HG02938 (cell line): ENCODE data around the gene SNUPN.

Experiments used
- ATAC-seq: cut with Tn5 transposase; IDR thresholded peaks from one replicate; pipeline ENCODE4 v1.9.1; 2021; ENCODE audit warnings: mild to moderate bottlenecking, moderate library complexity; ENCODE audit not compliant: unreplicated experiment

Gene SNUPN

DNA sequence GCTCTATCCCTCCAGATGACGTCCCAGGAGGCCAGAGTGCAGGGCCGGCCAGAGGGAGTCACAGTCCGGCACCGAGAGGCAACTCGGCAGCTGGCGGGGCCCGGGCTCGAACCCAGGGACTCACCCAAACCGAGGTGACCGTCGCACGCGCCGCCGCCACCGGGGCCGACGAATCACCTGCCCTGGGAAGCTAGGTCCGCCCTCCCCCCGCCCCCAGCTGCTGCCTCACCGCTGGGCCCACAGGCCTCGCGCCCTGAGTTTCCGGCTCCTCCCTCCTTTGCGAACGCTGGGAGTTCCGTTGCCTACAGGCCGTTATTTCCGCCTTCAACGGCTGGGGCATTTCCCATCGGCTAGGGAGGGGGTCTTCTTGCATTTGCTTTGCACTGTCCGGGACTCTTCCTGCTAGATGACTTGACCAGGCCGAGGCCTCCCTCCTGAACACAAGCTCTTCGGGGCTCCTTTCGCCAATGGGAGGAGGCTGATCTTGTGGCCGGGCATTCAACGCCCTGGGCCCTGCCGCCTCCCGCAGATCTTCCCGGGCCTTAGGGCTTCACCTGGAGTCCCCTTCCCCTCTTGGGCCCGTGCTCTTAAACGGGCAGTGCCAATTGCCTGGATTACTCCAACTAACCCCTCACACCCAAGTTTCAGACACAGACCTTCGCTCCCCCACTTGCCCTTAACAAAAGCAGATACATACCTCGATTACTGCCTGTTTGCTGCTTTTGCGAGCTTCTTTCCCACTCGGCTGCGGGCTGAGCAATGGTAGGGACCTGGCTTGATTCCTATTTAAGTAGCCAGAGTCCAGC, at the start of gene SNUPN:
TSS of gene SNUPN (minus strand) at position 184 of the 806 bp plus-strand sequence. CDS start 4,674 bp downstream, outside the sequence.
- ATAC-seq, result peak; percentile 67

DNA sequence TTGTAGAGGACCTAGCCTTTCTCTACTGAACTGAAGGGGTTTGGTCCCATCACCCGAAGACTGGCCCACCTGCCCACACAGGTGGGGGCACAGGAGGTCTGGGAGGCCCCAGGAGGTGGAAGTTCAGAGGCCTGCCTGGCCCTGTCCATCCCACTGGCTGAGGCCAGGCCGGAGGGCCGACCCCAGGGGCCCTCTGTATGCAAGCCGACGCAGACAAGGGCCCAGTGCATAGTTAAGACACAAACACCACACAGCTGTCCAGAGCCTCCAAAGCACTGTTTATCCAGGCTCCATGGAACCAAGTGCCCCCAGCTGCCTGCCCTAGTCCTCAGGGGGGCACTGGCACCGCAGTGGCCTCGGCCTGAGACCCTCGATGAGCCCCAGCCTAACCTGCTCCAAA, 48.8 kb upstream of the SNUPN start:
- ATAC-seq, result no peak

DNA sequence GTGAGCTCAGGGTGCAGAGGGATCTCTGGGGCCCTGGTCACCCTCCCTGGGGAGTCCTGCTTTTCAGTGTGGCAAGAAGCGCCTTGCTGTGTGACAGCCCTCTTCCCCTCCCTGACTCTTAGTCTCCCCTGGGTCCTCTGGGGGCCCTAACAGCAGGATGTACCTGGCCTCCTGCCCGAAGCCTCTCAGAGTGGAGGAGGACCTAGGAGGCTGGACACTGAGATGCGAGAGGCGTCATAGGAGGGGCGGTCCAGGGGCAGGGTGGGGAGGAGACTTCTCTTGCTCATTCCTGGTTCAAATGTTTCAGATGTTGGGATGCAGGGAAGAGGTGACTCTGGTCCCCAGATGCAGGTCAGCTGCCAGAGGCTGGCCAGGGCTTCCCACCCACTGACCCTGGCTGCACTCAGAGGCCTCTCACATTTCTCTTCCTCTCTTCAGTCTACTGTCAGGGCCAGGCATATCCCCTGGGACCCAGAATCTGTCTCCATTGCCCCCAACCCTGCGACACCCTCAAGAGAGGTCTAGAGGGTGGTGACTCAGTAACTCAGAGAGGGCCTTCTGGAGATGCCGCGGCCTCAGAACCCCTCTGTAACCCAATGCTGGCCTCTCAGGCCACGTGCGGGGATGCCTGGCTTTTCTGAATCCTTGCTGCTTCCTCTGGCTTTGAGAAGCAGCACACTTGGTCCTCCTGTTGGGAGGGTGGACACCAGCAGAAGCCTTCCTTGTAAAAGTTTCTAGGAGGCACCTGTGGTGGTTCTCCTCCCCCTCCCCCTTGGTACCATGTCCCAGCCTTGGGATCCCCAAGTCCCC, 48.1 kb upstream of the SNUPN start:
- no peak for ATAC-seq

DNA sequence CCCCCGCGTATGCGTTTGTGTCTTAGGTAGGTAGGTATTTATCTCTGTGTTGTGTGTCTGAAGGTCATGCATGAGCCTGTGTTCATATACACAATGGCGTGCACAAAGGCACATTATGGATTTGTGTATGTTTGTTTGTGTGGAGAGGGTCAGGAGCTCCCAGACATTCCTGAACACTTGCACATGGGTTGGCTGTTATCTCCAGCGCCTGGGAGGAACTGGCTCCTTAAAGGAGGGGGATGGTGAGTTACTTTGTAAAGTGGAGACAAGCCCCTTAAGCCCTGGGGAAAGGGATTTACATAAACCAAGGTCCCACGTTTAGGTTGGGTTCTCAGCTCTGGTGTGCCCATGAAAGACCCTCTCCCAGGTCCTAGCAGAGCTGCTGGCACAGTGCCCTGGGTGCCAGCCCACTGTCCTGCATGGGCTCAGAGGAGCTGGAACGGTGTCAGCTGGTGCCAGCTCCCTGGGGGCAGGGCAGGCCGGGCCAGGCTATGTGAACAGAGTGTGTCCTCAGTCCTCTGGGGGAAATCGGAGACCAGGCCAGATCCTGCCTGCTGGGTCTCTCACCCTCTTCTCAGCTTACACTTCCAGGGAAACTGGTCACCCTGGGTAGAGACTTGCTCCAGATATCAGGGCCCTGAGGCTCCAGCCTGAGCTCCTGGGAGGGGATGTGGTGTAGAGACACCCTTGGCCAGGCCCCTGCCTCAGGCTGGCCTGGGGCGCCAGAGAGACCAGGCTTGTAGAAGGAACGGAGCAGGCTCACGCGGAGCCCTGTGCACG, 47.3 kb upstream of the SNUPN start:
- no peak for ATAC-seq

DNA sequence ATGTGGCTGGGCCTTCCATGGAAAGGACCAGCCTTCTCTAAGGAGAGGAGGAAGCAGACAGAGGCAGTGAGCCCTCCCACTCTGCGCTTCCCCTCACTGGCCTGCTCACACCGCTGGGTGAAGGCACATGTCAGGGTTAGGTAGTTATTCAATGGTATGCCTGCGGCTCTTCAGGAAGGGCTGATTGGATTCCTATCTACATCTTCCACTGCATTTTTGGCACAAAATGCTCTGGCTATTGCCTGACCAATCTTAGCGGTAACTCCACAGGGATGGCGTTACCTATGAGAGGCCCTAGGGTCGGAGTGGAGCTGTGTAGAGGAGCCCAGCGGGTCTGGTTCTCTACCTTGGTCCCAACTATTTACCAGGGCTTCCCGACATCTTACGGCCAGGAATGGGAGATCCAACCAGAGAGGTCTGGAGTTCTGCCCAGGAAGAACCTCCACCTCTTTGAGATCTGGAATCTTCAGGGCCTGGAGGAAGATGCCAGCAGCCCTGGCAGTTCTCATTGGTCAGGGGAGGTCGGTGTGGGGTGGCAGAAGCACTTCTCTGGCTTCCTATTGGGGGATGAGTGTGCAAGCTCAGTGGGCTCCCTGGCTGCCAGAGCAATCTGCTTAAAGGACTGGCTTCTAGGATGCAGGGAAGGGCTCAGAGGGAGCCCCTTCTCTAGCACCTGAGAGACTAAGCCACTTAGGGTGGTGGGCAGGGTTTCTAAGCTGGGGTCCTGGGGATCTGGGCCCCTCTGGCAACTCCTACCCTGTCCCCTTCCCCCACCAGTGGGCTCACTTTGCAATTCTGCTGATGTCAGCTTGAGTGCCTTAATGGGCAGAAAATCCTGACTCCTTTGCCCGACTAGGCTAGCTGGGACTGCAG, 46.4 kb upstream of the SNUPN start:
- ATAC-seq, result no peak

DNA sequence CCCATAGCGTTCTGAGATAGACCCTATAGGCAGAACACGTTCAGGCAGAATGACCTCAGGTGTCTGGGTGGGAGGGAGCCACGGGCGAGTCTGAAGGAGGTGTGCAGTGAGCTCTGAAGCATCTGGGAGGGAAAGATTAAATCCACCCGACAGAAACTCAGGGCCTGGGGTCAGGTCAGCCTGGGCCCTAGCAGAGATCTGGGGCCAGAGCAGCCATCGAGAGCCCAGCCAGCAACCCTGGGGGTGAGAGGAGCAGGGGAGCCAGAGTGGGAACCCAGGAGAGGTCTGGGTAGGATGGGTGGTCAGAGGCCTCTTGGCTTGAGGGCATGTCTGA, 44.3 kb upstream of the SNUPN start:
- no peak for ATAC-seq

DNA sequence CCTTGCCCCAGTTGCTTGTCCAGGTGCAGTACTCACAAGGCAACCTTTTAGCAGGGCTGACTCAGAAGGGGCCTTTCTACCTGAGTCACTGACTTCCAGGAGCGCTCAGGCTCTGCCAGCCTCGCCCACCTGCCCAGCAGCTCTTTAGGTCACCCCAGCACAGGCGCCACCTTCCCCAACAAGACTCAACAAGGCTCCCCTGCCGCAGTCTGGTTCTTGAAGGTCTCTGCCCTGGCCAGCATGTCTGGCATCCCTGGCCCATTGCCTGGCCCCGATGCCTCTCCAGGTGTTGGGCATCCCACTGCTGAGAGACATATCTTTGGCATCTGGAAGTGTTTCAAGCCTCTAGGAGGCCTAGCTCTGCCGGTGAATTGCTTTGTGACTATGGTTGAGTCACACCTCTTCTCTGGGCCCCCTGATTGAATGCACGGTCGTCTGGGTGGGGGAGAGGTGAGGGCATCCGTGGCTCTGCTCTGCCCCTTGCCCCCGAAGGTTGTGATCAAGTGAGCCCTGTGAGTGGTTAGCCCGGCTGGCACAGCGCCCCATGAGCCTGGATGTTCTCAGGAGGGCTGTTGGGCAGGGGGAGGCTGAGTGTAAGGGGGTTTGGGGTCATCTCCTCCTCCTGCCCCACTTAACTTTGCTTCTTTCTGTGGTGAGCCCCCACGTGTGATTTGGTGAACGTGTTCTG, 43.8 kb upstream of the SNUPN start:
- no peak for ATAC-seq

DNA sequence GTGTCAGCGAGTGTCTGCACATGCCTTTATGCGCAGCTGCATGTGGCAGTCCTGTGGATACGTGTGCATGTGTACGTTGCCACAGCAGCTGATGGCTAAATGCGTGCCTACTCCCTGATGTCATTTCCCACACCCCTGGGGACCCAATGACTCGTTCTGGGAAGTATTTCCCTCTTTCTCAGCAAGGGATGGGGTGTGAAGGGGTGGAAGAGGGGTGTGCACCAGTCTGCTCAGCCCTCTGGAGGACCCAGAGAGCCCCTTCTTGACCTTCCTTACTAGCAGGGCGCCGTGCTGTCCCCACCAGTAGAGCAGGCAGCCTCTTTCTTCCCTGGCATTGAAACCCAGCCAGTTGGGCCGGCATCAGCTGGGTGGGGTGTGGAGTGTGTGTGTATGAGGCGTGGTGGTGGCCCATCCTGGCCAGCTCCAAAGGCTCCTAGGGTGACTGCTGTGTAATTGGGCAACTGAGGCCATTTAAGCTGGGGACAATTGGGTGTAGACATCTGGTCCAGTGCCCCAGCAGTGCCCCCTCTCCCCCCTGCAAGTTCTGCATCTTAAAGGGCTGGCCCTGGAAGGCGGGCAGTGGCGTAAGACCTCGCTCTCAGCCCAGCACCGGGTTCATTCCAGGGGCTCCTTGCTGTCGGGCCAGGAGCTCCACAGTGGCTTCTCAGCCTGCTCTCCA, 41.4 kb upstream of the SNUPN start:
- no peak for ATAC-seq

DNA sequence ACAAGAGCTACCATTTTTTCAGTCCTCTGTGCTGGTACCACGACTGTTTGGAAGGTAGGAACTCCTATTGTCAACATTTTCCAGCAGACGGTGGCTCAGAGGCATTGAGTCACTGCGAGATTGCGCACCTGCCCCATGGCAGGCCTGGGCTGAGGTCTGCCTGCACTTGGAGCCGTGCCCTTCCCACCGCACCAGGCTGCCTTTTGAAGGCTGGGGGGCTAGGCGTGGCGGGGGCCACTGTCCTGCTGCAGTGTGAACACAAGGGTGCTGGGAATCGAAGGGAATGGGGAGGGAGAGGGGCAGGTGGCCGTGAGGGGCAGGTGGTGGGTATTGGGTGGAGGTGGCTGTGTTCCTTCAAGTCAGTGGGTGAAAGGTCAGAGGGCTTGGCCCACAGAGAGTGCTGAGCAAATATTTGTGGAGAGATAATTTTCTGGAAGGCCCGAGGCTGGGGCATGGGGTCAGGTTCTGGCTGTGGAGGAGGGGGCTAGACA, 38.5 kb upstream of the SNUPN start:
- ATAC-seq, result no peak

DNA sequence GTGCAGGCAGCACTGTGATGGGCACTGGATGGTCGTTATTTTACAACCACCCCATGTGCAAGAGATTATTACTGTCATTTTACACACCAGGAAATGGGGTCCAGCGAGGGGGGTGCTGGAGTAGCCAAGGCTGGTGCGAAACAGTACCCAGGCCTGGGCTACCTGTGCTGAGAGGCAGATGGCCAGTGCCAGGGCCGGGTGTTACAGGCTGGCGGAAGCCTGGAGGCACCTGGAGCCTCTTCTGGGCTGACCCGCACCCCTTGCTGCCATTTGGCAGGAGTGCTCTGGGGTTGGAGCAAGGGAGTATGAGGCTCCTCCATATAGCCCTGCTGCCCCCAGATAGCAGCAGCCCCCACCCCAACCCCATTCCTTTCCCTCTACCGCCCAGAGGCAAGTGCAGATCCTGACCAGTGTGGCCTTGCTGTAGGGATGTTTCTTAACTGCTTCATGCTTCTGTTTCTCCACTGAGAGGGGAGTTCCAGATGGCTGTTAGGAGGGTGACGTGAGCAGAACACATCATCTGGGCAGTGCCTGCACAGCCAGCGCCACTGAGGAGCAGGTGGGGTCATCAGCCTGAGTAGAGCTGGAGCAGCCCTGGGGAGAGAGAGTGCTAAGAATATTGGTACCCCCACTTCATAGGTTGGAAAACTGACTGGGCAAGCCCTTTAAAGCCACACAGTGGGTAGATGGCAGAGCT, 37.4 kb upstream of the SNUPN start:
- no peak for ATAC-seq

DNA sequence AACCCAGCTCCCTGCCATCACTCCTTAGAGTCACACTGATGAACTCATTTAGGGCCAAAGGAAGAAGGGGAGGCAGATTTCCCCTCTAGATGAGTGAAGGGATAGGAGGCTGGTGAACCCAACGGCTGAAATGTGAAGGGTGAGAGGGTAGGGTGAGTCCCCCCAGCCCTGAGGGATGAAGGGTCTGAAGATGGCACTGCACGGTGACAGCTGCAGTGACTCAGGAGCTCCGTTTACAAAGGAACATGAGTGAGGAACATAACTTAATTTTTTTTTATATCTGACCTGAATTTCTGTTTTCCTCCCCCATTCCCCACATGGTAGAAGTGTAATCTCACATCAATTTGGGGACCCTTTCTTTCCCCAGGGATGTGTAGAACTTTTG, 36.2 kb upstream of the SNUPN start:
- no peak for ATAC-seq

DNA sequence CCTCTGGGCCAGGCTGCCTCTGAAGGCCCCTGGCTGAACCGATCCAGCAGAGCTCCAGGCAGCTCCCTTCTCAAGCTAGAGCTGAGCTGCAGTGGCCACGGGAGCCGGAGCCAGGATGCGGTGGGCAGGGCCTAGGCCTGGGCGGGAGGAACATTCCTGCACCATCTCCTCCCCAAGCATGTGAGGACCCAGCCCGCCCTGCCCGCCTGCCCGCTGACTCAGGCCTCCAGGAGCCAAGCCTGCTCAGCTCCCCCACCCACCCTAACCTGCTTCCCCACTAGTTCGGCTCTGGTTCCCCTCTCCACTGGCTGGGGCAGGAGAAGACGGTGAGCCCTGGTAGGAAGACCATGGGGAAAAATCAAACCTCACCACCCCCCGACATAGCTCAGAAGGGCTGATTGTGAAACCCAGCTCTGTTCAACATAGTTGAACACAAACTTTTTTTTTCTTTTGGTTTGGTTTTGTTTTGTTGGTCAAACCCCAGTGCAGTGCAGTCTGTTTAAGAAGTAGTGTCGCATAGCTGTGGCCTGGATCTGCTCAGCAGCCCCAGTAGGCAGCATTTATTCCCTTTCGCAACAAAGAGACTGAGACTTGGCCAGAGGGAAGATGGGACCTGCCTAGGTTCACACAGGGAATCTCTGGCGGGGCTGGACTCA, 35.7 kb upstream of the SNUPN start:
- no peak for ATAC-seq

DNA sequence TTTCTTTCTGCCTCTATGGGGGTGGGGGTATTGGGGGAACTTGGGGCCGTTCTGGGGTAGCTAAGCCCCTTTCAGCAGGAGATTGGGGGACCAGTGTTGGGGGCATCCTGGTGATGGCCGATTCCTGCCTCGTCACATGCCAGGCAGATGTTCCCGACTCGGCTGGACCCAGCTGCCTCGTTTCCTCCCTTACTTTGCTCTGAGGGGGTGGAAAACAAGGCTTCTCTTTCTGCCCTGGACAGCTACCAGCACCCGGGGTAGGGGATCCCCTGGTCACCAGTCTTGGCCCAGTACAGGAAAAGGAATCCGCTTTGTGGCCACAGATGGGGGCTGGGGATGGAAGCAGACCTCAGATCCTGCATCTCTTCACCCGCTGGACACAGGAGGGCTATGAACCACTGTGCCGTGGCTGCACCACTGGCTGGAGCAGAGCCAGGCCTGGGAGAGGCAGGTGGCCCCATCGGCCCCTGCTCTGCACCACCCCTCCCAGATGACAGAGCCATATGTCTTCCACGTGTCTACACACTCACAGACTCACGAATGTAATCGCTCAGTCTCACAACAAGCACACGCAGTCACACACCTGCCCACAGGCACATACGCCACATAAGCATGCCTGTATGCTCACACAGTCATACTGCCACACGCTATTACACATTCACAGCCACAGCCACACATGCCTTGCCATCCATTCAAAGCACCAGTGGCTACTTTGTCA, 34.6 kb upstream of the SNUPN start:
- no peak for ATAC-seq

DNA sequence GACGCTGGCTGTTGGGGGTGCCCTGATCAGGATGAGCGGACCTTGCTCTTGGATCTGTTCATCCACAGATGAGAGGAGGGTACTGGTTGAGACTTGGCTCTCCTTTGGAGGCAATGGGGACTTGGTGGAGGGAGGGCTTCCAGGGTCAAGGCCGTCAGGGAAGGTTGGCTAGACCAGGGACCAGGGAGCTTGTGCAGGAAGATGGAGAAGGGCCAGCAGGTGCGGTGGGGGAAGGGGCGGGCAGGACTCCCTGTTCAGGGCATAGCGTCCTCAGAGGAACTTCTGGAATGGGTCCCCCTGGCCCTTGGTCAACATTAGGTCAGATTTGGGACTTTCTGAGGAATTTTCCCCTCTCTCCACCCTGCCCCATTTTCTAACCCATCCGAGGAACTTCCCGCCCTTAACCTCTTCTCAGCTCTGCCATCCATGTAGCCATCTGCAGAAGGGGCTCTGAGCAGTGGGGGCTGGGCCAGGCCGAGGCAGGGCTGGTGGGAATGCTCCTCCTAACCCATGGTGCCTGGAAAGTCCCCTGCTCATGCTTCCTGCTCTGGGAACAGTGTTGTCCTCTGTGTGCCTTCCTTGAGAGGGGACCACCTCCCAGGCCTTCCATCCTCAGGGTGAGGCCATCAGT, 33.7 kb upstream of the SNUPN start:
- no peak for ATAC-seq

DNA sequence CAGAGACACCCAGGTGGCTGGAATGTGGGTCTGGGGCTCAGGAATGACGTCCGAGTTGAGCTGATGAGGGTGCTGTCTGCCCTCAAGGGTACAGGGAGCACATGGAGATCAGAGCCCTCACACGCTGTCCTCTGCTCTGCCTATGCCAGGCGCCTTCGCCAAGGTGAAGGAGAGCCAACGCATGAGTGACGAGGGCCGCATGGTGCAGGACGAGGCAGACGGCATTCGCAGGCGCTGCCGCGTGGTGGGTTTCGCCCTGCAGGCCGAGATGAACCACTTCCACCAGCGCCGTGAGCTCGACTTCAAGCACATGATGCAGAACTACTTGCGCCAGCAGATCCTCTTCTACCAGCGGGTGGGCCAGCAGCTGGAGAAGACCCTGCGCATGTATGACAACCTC, 31.3 kb upstream of the SNUPN start:
- ATAC-seq, result no peak

DNA sequence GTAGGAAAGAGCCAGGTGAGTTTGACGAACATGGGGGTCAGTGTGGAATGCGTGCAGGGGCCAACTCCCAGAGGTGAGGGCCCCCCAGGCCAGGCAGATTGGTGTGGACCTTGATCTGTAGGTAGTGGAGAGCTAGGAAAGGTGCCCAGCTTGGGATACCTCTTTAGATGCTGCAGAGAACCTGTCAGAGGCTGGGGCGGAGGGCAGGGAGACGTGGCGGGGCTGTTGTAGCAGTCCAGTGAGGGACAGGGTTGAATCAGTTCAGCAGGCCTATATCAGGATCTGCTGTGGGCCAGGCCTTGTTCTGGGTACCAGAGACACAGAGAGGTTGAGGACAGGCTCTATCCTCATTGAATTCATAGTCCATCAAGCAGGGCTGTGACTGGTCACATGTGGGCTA, 30.8 kb upstream of the SNUPN start:
- no peak for ATAC-seq

DNA sequence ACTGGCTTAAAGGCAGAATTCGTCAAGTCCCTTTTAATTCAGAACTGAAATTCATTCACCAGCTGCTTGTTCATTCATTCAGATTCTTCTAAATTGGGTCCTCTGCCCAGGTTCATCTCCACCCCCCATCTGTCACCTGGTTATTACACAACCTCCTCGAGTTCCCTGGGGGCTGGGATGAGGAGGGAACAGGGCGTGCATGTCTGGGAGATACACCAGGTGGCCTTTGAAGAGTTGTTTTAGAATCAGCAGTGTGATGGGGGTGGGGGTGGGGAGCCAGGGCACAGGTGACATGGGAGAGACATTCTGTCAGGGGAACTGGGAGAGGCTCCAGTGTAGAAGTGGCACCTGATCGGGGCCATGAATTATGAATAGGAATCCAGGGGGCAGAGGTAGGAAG, 30.4 kb upstream of the SNUPN start:
- no peak for ATAC-seq
